ENCODE data around the gene ZCCHC14.
A peak's percentile ranks its signal among the peaks of the same experiment; 100 is the strongest.
"Not testable (repeated sequence)": the region's sequence is repeated elsewhere in the genome, so short reads cannot be mapped to it uniquely, and the experiment has no call there.

The ZCCHC14 gene

GRCh38 chr16:87409153-87409552, 83.7 kb downstream of the ZCCHC14 start:
- DNase-seq (ENCODE audit: low spot score), result no peak

DNA sequence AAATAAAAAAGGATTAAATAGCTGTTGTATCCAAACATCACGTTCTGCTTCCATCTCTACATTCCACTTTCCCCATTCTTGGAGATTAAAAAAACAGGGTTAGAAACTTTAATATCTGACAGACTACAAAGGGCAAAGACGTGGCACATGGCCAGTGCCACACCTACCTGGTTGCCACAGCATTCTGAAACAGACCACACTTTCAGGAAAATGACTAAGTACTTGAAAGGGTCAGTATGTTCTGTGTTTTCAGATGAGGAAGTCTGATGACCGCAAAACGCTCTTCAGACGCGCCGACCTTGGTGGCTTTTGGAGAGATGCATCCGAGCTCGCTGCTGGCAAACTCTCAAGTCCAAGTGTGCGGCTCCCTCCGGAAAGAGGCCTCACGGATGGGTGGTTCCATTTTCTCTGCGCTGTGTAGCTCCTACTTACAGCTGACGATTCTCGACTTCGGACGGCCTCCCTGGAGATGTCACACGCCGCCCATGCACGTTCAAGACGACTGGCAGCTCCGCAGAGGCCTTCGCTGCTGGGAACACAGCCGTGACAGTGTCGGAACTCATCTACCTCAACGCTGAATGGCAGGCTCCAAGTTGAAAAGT, 85.2 kb downstream of the ZCCHC14 start:
- DNase-seq (ENCODE audit: low spot score), result no peak

- no peak for DNase-seq (ENCODE audit: low spot score)
Observed at GRCh38 chr16:87406495-87407088, 86.2 kb downstream of the ZCCHC14 start.

GRCh38 chr16:87404764-87405625, 87.8 kb downstream of the ZCCHC14 start:
- DNase-seq (ENCODE audit: low spot score), result no peak

DNA sequence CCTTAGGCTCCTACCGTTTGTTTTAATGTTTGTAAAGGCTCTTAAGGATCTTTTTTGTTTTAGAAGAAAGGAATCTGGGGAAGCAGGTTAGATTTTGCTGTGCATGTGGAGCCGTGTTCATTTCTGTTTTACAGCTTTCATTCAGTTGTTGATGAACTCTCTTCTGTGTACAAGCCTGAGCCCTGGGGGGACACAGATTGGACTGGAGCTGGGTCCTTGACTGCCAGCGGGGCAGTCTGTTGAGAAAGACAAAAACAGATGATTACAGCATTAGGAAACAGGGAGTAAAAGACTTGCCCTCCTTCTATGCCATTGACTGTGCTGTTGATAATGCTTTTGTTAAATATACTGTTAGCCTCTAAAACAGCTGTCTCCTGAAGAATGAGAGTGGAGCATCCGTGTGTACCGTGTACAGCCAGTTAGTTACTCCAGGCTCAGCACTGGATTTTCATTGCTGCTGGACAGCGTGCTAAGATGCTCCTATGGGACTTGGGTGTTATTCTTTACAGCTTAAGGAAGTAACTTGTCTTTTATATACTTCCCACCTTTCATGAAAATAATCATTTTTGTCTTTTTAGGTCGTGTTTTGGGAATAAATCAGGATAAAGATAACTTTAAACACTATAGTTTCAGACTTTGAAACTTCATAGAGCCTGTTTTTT, 97.5 kb downstream of the ZCCHC14 start:
- DNase-seq (ENCODE audit: low spot score), result no peak

GRCh38 chr16:87393680-87394055, 99.2 kb downstream of the ZCCHC14 start:
- DNase-seq (ENCODE audit: low spot score), result no peak

GRCh38 chr16:87392821-87393679, 99.8 kb downstream of the ZCCHC14 start:
- DNase-seq (ENCODE audit: low spot score), result peak; percentile 81

GRCh38 chr16:87391950-87392820, 100.6 kb downstream of the ZCCHC14 start, which contains the start of gene MAP1LC3B:
MAP1LC3B (plus strand) TSS chr16:87392336; CDS start chr16:87392428, 92 bp downstream.
- DNase-seq (ENCODE audit: low spot score), result peak; percentile 94

GRCh38 chr16:87391324-87391949, 101.4 kb downstream of the ZCCHC14 start:
- DNase-seq (ENCODE audit: low spot score), result no peak

GRCh38 chr16:87390641-87391323, 102.0 kb downstream of the ZCCHC14 start:
- DNase-seq (ENCODE audit: low spot score), result no peak

DNA sequence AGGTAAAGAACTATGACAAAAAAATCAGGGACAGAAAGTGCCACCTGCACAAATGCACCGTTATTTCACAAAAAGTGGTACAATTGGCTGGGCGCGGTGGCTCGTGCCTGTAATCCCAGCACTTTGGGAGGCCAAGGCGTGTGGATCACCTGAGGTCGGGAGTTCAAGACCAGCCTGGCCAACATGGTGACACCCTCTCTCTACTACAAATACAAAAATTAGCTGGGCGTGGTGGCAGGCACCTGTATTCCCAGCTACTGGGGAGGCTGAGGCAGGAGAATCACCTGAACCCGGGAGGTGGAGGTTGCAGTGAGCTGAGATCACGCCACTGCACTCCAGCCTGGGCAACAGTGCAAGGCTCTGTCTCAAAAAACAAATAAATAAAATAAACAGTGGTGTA, 102.9 kb downstream of the ZCCHC14 start:
- not testable (repeated sequence) for DNase-seq (ENCODE audit: low spot score)

- no peak for DNase-seq (ENCODE audit: low spot score)
Observed at GRCh38 chr16:87389245-87389644, 103.6 kb downstream of the ZCCHC14 start.

GRCh38 chr16:87388818-87389134, 104.0 kb downstream of the ZCCHC14 start:
- DNase-seq (ENCODE audit: low spot score), result no peak

DNA sequence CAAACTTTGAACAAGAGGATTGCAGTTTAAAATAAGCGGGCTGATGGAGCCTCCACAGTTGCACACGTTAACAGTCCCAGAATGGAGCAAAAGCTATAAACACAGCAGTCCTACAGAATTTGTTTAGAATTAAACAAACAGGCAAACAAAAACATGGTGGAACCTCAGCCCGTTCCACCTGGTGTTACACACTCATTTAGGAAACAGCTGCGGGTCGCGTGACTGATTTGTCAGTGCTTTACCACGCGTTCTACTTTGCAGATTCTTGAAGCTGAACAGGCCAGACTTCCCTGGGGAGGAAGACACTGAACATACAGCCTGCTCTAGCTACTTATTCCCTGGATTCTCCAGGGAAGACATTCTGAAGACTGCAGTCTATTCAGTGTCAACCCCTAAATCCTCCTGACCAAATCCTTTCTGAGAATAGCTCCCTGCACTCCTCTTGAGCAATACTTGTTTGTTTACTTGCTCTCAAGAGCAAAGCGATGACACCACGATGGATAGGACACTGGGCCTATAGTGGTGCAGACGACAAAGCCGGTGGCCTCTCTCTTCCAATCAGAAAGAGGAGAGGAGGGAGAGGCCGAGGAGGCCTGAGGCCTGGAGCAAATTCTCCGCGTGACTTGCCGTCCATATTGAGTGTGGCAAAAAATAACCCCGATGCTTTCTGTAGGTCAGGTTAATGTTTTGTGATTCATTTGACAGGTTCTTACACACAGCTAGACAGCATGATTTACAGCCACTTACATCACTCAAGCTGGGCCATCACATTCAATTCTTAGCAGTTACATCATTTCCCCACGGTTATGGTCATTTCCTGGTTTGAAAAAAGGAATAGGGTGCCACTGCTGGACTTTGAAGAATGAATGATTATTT, 104.6 kb downstream of the ZCCHC14 start:
- peak; percentile 100 for DNase-seq (ENCODE audit: low spot score)

DNA sequence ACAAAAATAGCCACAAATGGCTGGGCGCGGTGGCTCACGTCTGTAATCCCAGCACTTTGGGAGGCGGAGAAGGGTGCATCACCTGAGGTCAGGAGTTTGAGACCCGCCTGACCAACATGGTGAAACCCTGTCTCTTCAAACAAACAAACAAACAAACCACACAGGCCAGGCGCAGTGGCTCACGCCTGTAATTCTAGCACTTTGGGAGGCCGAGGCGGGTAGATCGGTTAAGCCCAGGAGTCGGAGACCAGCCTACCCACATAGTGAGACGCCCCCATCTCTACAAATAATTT, 108.0 kb downstream of the ZCCHC14 start:
- not testable (repeated sequence) for DNase-seq (ENCODE audit: low spot score)

- peak; percentile 47 for DNase-seq (ENCODE audit: low spot score)
Observed at GRCh38 chr16:87384162-87384874, 108.5 kb downstream of the ZCCHC14 start.

- DNase-seq (ENCODE audit: low spot score), result peak; percentile 86
Observed at GRCh38 chr16:87383505-87384161, 109.2 kb downstream of the ZCCHC14 start, which contains the start of gene FBXO31. FBXO31 (minus strand) TSS chr16:87383776; CDS start chr16:87383744, 32 bp downstream.

Data from RKO (cell line).